Occipital lobe (tissue), 2 donors: ENCODE measurements around the gene RBMS3. TPM values are rescaled to one million over a fixed set of nuclear protein-coding genes. Genes with fewer than 3 reads are reported as not detected.
"Not testable (repeated sequence)": the region's sequence is repeated elsewhere in the genome, so short reads cannot be mapped to it uniquely, and the experiment has no call there.

Source experiments
- DNase-seq: peaks from one replicate; lab custom pipeline; 2025; lab: John Stamatoyannopoulos, UW
- total RNA-seq: library from RNA; depleted of rRNA; stranded (reverse); fragments of >200 nt; gene quantifications from one replicate; pipeline ENCODE4 v1.2.3, GENCODE V29; 2014

RBMS3 gene
- total RNA-seq, 1 donor from 2014 or later: 19.8 TPM

DNA sequence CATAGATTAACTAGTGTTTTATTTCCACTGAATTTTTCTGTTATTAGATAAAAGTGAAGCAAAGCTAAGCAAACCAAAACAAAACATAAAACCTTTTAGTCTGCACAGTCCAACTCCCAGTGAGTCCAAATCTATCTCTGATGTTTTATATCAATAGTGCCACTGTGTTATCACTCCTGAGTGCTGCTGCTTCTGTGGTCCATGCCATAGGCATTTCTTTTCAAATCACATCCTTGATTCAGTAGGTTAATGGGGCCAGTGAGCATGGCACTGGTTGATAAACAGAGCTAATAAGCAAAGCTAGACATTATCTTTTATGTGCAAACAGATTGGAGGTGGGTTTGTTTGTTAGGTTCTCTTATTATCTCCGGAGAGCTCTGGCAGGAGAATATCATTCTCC, 30.0 kb downstream of the RBMS3 start:
- DNase-seq: no peak

DNA sequence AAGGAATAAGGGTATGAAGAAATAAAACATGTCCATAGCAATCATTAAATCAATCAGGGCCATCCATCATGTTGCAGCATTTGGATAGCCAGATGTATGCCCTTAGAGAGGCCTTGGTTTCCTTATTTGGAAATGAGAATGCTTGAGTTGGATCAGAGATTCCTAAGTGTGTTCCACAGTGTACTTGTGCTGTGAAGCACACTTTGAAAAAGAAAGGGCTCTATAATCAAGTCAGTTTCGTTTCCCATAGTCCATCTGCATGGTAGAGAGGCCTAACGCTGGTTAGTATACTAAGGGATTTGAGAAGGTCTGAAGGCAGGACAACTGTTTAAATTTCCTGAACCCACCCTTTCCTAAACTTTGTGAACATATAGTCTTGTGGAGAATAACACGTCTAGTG, 30.9 kb downstream of the RBMS3 start:
- no peak for DNase-seq

DNA sequence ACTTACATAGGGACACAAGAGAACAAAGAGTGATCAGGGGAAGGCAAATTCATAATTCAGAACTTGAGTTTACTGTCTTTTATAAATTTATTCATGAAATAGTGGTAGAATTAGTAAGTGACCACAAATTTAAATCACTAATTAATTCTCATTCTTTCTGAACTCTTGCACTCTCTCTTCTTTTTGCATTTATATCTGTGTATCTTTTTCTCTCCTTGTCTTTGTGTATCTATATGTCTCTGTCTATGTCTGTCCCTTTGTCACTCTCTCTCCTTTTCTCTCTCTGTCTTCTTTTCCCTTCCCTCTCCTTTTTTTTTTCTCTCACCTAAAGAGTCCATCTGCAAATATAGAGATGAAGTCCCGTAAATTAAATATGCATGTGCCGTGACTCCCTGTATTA, 31.5 kb downstream of the RBMS3 start:
- DNase-seq: no peak

DNA sequence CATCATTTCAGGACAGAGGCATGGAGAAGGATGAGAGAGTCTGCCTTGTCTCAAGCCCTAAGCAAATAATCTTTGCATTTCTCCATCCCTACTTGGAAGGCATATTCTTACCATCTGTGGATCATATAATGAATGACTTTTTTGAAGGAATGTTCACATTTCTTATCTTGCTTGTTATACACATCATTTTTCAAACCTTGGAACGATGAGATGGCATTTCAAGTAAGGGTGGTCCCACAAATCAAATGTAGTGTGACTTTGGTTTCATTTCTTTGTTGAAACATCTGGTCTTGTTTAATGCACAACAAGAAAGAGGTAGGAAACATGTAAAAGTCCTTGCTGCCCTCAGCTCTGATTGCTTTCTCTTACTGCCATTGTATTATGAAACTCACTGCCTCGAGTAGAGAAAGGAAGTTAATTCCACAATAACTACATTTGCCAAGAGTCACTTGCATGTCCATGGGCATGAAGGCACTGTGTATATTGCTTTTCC, 32.1 kb downstream of the RBMS3 start:
- DNase-seq: no peak

DNA sequence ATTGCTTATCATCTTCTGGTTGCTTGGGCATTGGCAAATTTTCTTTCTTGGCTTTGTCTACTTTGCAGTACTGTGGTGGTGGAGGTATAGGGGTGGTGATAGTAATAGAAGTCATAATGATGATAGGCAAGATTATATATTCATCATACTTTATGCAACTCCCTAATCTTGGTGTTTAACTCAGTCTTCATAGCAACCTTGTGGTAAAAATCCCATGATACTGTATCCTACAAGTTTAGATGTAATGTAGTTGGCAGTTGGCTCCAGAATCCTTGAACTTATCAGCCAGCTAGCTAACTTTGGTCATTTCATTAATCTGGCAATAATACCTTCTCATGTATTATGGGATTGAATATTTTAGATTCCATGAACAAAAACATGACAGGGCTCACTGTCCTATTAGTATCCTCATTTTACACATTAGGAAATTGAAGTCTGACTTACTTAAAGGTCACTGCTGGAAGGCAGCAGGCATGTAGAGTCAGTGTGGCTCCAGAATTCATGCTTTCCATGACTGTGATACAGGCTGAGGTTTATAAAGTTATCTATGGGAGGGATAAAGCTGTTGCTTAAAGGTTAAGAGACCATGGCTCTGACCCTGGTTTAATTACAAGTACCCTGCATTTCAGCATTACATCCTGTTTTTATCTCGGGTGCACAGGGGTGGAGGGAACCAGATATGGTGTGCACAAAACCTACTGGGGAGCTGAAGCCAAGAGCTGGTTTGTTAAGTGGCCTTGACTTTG, 33.3 kb downstream of the RBMS3 start:
- no peak for DNase-seq

DNA sequence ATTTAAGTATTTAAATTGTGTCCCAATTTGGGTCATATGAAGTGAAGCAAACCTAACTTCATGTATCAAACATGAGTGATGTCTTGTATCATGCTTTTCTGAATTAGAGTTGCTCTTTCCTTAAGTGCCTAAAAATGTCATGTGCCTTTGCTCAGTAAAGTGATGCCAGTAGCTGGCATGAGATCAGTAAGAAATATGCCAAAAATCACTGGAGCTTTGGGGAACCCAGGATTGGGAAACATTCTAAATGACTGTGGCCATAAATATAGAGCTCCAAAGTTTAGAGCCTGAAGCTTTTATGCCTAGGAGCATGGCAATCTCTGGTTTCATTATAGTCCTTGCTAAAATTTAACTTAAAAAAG, 33.8 kb downstream of the RBMS3 start:
- no peak for DNase-seq

DNA sequence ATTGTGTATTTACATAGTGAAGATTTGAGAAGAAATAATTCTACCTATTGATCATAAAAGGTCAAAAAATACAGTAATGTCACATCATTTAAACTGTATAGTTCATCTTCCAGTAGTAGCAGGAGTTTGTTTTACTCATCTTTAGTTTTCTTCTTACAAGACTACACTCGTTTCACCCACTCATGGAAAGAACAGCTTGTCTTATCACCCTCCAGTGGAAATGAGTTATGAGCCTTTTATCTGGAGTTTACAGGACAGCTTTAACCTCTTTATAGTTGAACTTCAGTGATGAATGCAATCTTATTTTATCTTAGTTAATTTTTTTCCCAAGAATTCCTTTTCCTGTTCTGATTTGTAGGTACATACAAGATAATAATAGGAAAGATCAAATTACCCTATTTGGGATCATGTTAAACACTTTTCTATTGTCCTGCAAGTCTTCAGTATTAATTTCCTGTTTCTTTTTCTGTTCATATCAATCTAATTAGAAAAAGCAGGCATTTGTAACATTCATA, 36.8 kb downstream of the RBMS3 start:
- DNase-seq: no peak

DNA sequence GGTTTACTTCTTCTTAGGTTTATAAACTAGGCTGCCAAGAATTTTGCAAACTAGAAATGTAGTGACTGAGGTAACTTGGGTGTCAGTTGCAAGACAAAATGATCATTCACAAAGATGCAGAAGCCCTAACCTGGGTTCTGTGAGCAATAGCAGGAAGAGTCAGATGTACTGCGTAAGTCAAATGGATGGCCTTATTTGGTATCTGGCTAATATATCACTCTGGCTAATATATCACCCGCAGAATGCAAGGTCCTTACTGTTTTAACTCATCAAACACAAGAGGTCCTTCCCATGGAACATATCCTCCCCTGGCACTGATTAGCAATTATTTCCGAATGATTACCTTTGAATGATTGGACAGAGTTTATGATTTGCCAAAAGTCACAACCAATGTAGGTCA, 37.4 kb downstream of the RBMS3 start:
- no peak for DNase-seq

DNA sequence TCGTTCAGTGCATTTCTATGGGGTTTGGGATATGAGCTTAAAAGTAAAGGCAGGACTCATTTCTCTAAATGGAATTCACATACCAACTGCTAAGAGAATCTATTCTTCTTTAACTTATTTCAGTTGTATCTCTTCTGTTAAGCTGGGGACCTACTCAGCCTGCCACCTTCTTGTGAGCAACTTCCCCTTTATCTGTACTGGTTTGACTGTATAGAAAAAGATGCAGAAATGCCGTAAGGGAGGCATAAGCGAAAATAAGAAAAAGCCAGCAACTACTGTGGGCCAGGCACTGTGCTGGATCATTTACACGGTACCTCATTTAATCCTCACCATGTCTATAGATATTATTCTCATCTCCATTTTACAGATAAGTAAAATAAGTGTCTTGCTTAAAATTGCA, 38.4 kb downstream of the RBMS3 start:
- no peak for DNase-seq

DNA sequence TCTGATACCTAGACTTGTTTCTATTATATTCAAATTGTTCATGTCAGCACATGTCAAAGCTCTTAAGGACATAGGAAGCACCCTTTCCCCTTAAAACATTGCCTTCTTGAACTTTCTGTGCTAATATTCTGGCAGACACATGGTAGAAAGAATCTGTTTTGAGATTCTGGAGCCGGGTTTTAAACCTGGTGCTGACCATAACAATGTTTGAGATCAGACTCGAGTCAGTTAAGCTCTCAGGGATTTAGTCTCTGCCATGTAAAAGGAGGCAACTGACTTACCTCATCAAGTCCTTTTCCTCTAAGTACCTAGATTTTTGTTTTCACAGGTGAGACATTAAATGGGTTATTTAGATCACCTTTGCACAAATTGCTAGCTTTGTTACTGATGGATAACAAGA, 38.9 kb downstream of the RBMS3 start:
- no peak for DNase-seq

DNA sequence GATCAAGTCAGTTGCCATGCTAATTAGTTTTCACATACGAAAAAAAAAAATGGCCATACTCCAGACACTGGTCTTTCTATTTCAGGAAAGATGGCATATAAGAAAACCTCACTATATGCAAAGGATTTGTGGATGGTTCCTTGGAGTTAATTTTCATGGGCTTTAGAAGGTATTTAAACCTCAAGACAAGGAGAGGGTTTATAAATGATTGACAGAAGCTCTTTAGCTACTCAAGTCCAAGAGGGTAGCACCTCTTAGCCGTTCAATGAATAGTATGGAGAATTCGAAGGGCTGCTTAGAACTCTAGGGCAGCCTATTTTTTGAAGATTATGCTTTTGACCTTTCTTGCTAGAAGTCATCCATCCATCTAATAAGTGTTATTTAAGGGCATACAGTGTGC, 41.7 kb downstream of the RBMS3 start:
- DNase-seq: no peak

DNA sequence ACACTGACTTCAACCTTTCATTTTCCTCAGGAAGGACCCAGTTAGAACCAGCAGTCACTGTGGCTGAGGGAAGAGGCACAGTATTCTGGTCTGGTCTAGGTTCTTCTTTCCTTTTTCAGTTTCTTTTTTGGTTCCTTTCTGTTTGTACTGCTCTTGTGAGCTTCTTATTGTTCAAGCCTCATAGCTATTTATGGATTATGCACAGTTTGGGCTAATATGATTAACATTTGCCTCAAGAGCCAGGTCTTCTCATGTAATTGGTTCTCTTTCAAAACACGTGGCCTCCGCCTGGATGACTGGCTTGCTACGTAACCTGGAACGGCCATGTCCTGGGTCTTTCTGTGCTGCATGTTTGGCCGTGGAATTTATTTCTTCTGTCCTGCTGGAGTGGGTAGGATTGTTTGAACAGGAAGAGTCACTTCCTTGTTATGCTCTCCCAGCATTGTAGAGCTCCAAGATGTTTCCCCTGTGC, 43.3 kb downstream of the RBMS3 start:
- no peak for DNase-seq

DNA sequence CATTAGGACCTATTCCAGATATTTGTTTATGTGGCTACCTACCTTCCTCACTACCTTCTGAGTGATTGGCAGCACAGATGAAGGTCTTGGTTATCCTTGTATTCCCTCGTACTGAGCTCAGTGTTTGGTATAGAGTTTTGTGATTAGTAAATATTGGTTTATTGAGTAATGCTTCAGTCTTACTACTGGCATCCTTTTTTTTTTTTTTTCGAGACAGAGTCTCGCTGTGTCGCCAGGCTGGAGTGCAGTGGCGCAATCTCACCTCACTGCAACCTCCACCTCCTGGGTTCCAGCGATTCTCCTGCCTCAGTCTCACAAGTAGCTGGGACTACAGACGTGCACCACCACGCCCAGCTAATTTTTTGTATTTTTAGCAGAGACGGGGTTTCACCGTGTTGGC, 45.7 kb downstream of the RBMS3 start:
- not testable (repeated sequence) for DNase-seq

DNA sequence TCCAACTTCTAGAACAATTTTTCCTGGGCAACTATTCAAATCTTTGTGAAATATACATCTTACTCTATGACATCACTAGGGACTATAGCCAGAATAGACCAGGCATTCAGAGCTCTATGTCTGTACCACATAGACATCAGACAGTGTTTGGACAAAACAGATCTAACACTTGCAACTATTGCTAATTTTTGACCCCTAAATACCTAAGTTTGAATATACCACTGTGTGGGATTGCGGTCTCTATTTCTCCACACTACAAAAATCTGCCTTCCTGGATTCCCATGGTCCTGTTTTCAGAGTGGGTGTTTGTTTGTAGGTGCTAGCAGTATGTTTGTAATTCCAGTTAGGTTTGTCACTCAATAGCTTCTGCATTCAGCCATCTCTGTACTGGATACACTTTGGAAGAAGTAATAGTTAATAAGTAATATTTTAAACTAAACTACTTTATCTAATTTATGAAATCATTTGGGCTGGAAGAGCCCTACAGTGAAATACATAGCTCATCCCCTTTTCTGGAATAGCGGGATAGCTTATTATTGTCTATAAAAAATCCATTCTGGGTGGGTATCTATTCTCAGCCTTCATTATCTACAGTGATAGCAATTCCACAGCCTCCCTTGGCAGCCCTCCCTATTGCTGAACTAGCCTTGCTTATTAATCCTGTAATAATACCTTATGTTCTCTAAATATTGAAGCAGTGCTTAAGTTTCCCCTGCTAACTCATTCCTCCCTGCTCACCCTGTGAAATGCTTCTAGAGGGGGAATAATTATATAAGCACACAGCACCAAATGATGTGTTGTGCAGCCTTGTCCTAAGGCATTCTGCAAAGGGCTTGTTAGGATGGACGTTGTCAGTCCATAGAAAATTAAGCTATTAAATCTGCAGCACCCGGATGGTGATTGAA, 49.4 kb downstream of the RBMS3 start:
- no peak for DNase-seq

DNA sequence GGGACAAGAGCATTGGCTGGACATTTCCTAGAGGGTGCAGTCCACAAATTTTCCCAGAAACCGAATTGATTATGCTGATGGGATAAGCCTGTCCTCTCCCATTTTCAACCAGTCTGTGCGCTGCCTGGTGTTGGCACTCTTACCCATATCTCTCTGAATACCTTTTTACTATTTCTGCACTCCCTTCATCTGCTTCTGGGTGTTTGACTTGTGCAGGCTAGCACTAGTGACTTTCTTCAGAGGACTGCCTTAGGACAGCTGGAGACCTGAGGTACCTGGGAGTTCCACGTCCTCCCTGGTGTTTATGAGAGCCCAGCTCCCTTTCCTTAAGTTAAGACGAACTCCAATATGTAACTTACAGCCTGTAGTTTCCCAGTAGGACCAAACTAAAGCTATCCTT, 50.2 kb downstream of the RBMS3 start:
- DNase-seq: no peak

DNA sequence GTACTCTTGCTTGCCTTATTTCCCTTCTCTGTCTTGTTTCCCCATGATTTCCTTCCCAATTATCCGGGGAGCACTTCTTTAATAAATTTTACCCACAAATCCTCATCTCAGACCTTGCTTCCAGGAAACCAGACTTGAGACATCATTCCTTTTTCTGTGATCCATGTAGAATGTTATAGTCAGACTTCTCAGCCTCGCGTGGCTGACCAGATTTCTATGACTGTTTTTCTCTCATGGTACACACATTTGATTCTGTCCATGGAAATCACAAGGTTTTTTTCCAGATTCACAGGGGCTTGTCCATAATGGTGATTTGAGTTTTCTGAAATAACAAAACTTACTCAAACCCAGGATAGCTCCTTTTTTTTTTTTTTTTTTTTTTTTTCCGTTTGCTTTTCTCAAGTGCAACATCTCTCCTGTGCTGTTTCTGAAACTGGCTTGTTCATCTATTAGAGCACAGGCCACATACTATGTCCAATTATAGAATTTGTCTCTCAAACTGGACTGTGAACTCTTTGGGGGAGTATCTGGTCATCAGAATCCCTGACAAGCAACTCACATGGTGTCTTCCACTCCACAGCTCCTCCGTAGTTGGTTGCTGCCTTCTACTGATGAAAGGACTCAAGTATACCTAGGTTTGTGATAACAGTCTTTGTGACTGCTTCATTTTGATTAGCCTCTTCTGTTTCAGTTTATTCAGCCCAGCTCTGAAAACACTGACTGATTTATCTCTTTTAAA, 50.8 kb downstream of the RBMS3 start:
- no peak for DNase-seq

DNA sequence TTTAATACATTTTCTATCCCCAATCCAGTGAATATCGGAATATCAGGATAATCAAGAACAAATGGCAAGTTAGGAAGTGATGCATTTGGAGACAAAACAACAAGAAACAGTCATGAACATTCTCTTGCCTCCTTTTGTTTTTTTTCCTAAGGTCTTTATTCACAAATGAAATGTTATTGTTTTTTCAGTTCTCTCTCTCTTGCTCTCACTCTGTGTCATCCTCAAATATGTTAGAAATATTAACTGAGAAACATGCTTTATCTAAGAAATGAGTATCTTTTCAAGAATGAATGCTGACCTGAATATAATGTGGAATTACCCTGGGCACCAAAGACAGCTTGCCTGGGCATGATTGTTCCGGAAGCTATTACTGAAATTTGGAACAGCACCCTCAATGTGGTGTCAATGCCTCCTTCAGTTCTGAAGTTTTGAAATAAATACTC, 51.3 kb downstream of the RBMS3 start:
- no peak for DNase-seq

DNA sequence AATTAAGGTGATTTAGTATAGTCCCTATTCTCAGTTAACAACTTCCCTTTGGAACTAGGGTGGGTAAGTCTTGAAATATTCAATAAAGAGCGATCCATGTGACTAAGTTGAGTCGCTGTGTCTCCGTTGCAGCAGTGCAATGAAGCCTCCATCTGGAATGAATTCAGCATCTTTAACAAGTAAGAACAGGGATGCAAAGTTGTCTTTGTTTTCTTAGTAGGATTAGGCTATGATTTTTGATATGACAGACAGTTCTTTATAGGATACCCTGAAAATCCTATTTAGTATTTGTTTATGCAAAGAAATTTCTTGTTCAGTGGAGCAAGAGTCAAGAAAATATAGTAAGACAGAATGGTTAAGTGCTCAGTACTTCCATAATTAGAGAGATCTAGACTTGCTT, 52.7 kb downstream of the RBMS3 start:
- DNase-seq: no peak

DNA sequence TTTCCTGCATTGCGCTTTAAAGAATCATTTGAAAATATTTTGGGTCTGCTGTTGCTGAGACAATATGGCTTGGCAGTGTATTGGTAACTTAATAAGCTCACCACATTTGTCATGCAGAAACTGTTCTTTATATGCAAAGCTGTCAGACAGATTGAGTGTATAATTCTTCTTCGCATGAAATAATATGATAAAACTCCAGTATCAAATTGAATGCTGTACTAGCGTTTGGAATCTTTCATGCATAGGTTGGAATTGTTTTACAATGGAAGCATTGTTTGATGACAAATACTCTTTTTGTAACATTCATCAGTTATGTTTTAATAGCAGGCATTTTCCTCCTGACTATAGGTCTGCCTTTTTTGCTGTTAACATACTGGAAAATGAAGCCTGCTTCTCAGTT, 53.8 kb downstream of the RBMS3 start:
- DNase-seq: no peak

DNA sequence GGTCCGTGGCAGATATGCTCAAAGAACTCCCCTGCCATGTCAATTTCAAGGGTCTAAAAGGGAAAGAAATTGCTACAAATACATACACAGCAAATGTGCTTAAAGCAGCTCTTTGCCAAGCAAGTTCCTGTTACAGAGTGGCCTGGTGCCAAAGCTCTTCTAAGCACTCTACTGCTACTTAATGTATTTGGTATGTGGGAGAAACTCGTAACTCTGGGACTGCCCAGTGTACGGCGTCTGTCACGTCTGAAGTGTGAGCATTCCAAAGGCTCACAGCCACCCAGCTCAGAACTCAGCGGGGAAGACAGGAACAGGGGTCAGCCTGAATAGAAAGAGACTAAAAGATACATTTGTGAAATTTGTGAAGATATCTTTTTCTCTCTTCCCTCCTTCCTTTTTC, 54.6 kb downstream of the RBMS3 start:
- peak; percentile 5 for DNase-seq

DNA sequence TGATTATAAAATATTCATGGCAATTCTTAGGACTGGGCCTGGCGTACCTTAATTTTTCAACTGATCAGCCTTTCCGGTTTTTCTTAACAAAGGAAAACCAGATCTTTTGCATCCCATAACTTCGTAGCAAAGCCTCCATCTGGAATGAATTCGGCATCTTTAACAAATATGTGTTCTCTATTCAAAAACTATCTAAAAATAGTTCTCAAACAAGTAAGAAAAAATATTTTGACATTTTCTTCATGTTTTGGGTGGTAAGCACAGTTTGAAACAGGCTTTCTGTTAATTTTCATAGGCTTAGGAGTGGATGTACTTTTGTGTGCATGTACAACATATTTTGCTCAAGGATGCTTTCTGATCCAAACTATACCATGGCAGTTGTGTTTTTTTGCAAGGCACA, 55.1 kb downstream of the RBMS3 start:
- no peak for DNase-seq

DNA sequence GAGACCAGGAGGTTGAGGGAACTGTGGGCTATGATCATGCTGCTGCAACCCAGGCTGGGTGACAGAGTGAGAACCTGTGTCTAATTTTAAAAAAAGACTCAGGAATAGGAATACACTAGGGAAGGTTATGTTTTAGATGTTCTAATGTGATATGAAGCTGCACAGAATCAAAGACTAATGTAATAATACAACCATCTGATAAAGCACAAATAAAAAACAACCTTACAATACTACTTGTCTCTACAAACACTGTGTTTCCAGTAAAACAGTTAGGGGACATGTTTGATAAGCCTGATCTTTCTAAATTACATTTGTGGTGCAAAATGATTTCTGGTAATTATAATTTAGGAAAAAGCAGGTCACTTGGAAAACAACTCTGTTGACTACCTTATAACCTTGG, 56.7 kb downstream of the RBMS3 start:
- no peak for DNase-seq
